Neutrophil (primary cell): ENCODE data around the gene TMOD2.

Experiments used
- H3K27ac ChIP-seq: fragments of 200-600 bp; sonication (generic); 2 replicates; pipeline ENCODE4 v1.5.1; 2016; ENCODE audit warnings: mild to moderate bottlenecking, moderate library complexity
- H3K27me3 ChIP-seq: fragments of 200-600 bp; sonication (generic); 2 replicates; pipeline ENCODE4 v1.6.0; 2016; ENCODE audit warnings: mild to moderate bottlenecking
- H3K36me3 ChIP-seq: fragments of 200-600 bp; sonication (generic); 2 replicates; pipeline ENCODE4 v1.5.1; 2017
- H3K4me1 ChIP-seq, 2 experiments: fragments of 200-600 bp in 1 of 2; sonication (generic) in 1 of 2; 1 replicate in 1 of 2; 2 replicates in 1 of 2; pipeline versions ENCODE4 v1.5.1 to v1.6.1; 2013 to 2016; ENCODE audit warnings: low read depth in 1 of 2, low read length in 1 of 2, mild to moderate bottlenecking in 1 of 2, moderate library complexity in 1 of 2; ENCODE audit not compliant: control insufficient read depth in 1 of 2, insufficient read depth in 1 of 2
- H3K4me3 ChIP-seq, 2 experiments: fragments of 200-600 bp in 1 of 2; sonication (generic) in 1 of 2; 1 replicate in 1 of 2; 2 replicates in 1 of 2; pipeline ENCODE4 v1.5.1; 2013 to 2016; ENCODE audit warnings: low read depth in 1 of 2, low read length in 1 of 2, mild to moderate bottlenecking in 1 of 2, moderate library complexity in 1 of 2
- H3K9me3 ChIP-seq: fragments of 200-600 bp; sonication (generic); 2 replicates; pipeline ENCODE4 v1.5.1; 2016
- CTCF ChIP-seq: fragments of 200-600 bp; sonication (generic); IDR thresholded peaks from 2 replicates; pipeline ENCODE4 v1.5.1; 2016; ENCODE audit warnings: antibody characterized with exemption

TMOD2 gene

GRCh38 chr15:51775967-51776816, 24.8 kb downstream of the TMOD2 start:
- peak overlapping the region; percentile 25 for H3K27ac ChIP-seq
- H3K27me3 ChIP-seq, result no peaks in the 10 kb centered on the region

GRCh38 chr15:51776952-51777569, 25.7 kb downstream of the TMOD2 start:
- Histone ChIP-seq H3K27me3 (no peaks in the 10 kb centered on the region), H3K36me3 (peaks cover 56% of the 10 kb centered on the region), H3K4me3 (no peak overlapping the region), H3K9me3 (no peaks in the 10 kb centered on the region), H3K27ac (peak overlapping the region; percentile 25), H3K4me1 (peaks cover 3 to 9% of the 10 kb centered on the region in 2 experiments)
- peak; percentile 77 for TF ChIP-seq CTCF

More at GRCh38 chr15:51775967-51776816, 24.8 kb downstream of the TMOD2 start:
- TF ChIP-seq CTCF, result peak; percentile 77
- Histone ChIP-seq H3K4me1 (peaks cover 3 to 9% of the 10 kb centered on the region in 2 experiments), H3K9me3 (no peaks in the 10 kb centered on the region), H3K36me3 (peaks cover 52% of the 10 kb centered on the region), H3K4me3 (no peak overlapping the region)

DNA sequence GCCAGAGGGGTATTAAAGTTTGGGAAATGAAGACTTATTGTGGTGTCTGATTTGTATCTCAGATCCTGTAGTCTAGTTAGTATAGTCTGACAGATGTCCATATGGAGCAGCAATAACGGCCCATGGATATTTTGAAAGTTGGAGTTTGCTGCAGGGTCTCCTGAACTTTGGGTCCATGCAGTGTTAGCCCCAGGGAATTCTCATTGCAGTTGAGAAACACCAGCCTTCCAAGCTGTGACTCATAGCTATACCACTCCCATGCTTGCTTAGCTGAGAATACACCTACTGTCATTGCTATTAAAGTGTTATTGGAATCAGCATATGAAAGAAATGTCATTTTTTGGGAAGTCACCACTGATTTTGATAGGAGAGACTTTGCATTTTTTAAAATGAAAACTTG, 29.2 kb downstream of the TMOD2 start:
- H3K27ac ChIP-seq, result no peak overlapping the region
- no peak overlapping the region for H3K4me3 ChIP-seq
- no peak for TF ChIP-seq CTCF
- H3K36me3 ChIP-seq, result peaks cover 54% of the 10 kb centered on the region
- H3K4me1 ChIP-seq, result peaks cover 3 to 9% of the 10 kb centered on the region in 2 experiments
- no peaks in the 10 kb centered on the region for H3K9me3 ChIP-seq
- no peaks in the 10 kb centered on the region for H3K27me3 ChIP-seq

DNA sequence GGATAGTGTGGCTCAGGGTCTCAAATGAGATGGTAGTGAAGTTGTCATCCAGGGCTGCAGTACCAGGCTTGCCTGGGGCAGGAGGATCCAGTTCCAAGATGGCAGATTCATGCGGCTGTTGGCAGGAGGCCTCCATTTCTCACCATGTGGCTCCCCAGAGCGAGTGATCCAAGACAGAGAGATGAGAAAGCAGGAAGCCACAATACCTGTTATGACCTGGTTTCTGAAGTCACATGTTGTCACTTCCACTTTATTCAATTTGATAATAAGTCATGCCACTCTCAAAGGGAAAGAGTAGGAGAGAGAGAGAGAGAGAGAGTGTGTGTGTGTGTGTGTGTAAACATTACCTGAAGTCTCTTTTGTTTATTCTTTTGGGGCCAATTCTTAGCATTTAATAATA, 30.1 kb downstream of the TMOD2 start:
- H3K36me3 ChIP-seq, result peaks cover 53% of the 10 kb centered on the region

DNA sequence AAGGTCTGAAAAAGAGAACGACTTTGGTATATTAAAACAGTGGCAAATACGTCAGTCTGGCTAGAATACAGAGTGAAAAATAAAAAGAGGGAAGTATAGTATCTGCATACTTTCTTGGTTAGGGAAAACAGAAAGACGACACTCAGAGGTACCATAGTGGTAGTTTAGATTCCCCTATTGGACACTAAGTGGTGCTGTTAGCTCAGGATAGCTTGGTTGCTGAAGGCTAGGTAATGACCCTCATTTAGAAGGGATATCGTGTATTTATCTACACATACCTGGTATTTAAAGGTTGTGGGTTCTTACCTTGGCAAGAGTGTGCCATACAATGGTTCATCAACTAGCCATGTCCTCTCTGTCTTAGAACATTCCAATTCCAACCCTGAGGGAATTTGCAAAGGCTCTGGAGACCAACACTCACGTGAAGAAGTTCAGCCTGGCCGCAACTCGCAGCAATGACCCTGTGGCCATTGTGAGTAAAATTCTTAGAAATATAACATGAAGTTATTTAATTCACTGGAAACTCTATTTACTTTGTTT, 31.0 kb downstream of the TMOD2 start:
- TF ChIP-seq CTCF, result no peak
- H3K27ac ChIP-seq, result no peak overlapping the region

More for the DNA sequence above, 30.1 kb downstream of the TMOD2 start:
- no peak overlapping the region for H3K27ac ChIP-seq
- TF ChIP-seq CTCF, result no peak
- H3K27me3 ChIP-seq, result no peaks in the 10 kb centered on the region
- peaks cover 3 to 6% of the 10 kb centered on the region in 2 experiments for H3K4me1 ChIP-seq
- H3K4me3 ChIP-seq, result no peak overlapping the region
- no peaks in the 10 kb centered on the region for H3K9me3 ChIP-seq

More for the DNA sequence above, 31.0 kb downstream of the TMOD2 start:
- H3K36me3 ChIP-seq, result peaks cover 54% of the 10 kb centered on the region
- H3K4me1 ChIP-seq, result no peaks in the 10 kb centered on the region
- no peaks in the 10 kb centered on the region for H3K9me3 ChIP-seq
- no peaks in the 10 kb centered on the region for H3K27me3 ChIP-seq
- no peak overlapping the region for H3K4me3 ChIP-seq
